Measurements from ENCODE around the gene CIAO2B.

DNA sequence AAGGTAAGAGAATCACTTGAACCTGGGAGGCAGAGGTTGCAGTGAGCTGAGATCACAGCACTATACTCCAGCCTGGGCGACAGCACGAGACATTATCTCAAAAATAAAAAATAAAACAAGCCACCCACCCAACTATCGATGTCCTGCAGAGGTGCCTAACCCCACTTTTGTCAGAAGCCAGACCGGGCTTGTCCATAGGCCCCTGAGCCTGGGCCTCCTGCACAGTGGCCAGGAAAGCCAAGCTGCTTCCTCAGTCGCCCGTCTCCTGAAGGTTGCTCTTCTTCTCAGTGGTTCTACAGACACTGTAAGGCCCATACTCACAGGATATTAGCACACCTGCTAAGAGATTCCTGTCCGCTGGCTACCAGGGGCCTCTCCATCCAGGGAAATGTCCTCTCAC is 12.3 kb upstream of the CIAO2B start:
- no peak for TF ChIP-seq USF1 (CRISPR knock-in tag; IDR thresholded peaks at IDR 0.05)
- TF ChIP-seq, protein P1, sequence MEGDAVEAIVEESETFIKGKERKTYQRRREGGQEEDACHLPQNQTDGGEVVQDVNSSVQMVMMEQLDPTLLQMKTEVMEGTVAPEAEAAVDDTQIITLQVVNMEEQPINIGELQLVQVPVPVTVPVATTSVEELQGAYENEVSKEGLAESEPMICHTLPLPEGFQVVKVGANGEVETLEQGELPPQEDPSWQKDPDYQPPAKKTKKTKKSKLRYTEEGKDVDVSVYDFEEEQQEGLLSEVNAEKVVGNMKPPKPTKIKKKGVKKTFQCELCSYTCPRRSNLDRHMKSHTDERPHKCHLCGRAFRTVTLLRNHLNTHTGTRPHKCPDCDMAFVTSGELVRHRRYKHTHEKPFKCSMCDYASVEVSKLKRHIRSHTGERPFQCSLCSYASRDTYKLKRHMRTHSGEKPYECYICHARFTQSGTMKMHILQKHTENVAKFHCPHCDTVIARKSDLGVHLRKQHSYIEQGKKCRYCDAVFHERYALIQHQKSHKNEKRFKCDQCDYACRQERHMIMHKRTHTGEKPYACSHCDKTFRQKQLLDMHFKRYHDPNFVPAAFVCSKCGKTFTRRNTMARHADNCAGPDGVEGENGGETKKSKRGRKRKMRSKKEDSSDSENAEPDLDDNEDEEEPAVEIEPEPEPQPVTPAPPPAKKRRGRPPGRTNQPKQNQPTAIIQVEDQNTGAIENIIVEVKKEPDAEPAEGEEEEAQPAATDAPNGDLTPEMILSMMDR (IDR thresholded peaks at IDR 0.05), result no peak
- TF ChIP-seq ESRRA (CRISPR knock-in tag; IDR thresholded peaks at IDR 0.05; ENCODE audit: borderline replicate concordance), result no peak
